Duodenal mucosa (tissue), 2 donors: ENCODE results near the gene ERC1.

ENCODE experiments used
- H3K27ac ChIP-seq: one replicate; pipeline ENCODE4 v1.7.0; 2013; ENCODE audit warnings: low read depth, low read length
- H3K27me3 ChIP-seq, 2 donors: one replicate each; pipeline ENCODE4 v1.7.0; 2013; ENCODE audit warnings: low read length in 2 of 2, control low read depth in 1 of 2; ENCODE audit not compliant: insufficient read depth in 2 of 2, control insufficient read depth in 1 of 2
- H3K36me3 ChIP-seq, 2 donors: one replicate each; pipeline ENCODE4 v1.7.0; 2013; ENCODE audit warnings: low read length in 2 of 2, control low read depth in 1 of 2; ENCODE audit not compliant: insufficient read depth in 2 of 2, control insufficient read depth in 1 of 2
- H3K4me1 ChIP-seq, 2 donors: one replicate each; pipeline ENCODE4 v1.7.0; 2013; ENCODE audit warnings: low read length in 2 of 2, control low read depth in 1 of 2; ENCODE audit not compliant: insufficient read depth in 2 of 2, control insufficient read depth in 1 of 2
- H3K4me3 ChIP-seq, 2 donors: one replicate each; pipeline ENCODE4 v1.7.0; 2013; ENCODE audit warnings: low read length in 2 of 2, low read depth in 1 of 2
- H3K9ac ChIP-seq, 2 donors: one replicate each; pipeline ENCODE4 v1.7.0; 2013; ENCODE audit warnings: low read length in 2 of 2, low read depth in 1 of 2
- H3K9me3 ChIP-seq, 2 donors: one replicate each; pipeline ENCODE4 v1.7.0; 2013; ENCODE audit warnings: low read length in 2 of 2, control low read depth in 1 of 2; ENCODE audit not compliant: control insufficient read depth in 1 of 2

ERC1 gene

DNA sequence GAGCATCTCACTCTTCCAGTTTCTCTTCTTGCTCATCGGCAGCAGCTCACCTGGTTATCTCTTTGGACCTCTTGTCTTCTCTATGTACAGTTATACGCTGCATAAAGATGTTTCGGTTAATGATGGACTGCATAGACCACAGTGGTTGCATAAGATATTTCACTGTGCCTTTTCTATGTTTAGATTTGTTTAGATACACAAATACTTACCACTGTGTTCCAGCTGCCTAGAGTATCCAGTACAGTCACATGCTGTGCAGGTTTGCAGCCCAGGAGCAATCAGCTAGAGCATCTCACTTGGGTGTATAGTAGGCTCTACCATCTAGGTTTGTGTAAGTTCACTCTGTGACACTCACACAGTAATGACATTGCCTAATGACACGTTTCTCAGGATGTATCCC, 545.8 kb downstream of the ERC1 start:
- Histone ChIP-seq H3K9me3 (no peaks in the 10 kb centered on the region), H3K27ac (no peak overlapping the region), H3K36me3 (no peaks in the 10 kb centered on the region), H3K4me1 (peaks cover 0 to 13% of the 10 kb centered on the region in 2 donors), H3K9ac (no peak overlapping the region), H3K27me3 (peaks cover 46% of the 10 kb centered on the region in 2 donors), H3K4me3 (no peak overlapping the region)

DNA sequence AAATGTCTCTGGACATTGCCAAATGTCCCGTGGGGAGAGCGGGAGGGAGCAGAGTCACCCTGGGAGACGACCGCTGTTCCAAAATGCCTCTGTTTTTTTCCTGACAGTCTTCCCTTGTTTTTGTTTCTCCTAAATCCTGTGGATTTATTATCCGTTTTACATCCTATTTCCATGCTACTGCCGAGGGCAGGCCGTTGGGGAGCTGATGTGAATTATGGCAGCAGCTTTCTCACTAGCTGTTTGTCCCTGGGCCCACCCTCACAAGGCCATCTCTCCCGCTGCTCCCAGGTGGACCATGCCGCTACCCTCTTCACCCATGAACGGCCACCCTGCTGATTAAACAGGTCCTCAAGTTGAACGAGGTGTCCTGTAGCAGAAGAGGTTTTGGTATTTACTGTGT, 548.1 kb downstream of the ERC1 start:
- Histone ChIP-seq H3K4me1 (peaks cover 0 to 3% of the 10 kb centered on the region in 2 donors), H3K9ac (no peak overlapping the region), H3K27ac (no peak overlapping the region), H3K27me3 (peaks cover 23 to 28% of the 10 kb centered on the region in 2 donors), H3K36me3 (no peaks in the 10 kb centered on the region), H3K9me3 (no peaks in the 10 kb centered on the region), H3K4me3 (no peak overlapping the region)

DNA sequence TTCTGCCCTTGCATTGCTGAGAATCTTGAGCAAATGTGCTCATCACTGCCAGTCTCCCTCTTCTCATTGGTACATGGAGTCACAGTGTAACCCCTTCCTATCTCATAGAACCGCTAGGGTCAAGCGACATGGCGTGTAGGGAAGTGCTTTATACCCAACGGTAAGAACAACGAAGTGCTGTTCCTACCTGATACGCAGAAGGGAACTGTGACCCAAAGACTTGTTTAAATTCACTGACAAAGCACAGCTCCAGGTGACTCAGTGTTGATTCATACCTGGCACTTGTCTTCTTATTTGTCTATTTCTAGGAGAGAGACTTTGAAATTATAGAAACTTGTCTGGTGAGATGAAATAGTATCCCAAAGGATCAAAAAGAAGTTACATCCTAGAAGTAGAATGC, 549.7 kb downstream of the ERC1 start:
- no peak overlapping the region for H3K9ac ChIP-seq
- H3K36me3 ChIP-seq = no peaks in the 10 kb centered on the region
- H3K27me3 ChIP-seq = peaks cover 16 to 22% of the 10 kb centered on the region in 2 donors
- no peaks in the 10 kb centered on the region for H3K9me3 ChIP-seq
- no peaks in the 10 kb centered on the region for H3K4me1 ChIP-seq
- H3K4me3 ChIP-seq = no peak overlapping the region
- H3K27ac ChIP-seq = no peak overlapping the region

GRCh38 chr12:1542599-1542998, 551.6 kb downstream of the ERC1 start:
- Histone ChIP-seq H3K9me3 (no peaks in the 10 kb centered on the region), H3K36me3 (no peaks in the 10 kb centered on the region), H3K9ac (no peak overlapping the region), H3K4me1 (no peaks in the 10 kb centered on the region), H3K27ac (no peak overlapping the region), H3K4me3 (no peak overlapping the region), H3K27me3 (peaks cover 10 to 13% of the 10 kb centered on the region in 2 donors)

DNA sequence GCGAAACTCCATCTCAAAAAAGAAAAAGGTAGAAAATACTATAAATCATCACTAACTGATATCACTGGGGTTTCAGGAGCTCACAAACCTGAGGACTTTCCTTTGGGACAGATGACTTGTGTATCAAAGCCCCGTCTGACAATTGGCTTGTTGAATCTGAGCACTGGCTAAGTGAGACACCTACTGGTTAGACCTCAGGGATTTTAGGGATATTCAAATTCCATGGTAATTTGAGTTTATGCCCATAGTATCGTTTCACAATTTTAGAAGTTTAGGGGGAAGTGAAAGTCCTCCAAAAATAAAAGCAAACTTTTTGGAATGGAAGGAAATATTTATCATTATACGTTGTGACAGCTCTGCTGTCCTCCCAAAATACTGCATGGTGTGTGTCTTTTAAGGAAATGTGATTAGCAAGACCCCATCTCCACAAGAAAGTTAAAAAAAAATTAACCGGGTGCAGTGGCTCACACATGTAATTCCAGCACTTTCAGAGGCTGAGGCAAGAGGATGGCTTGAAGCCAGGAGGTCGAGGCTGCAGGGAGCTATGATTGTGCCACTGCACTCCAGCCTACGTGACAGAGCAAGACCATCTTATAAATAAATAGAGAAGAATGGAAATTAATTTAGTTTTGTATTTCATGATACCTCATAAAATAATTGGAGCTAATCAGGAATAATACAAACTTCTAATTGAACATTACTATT, 554.1 kb downstream of the ERC1 start:
- Histone ChIP-seq H3K9me3 (no peaks in the 10 kb centered on the region), H3K36me3 (no peaks in the 10 kb centered on the region), H3K27me3 (peaks cover 0 to 2% of the 10 kb centered on the region in 2 donors), H3K27ac (no peak overlapping the region), H3K4me3 (no peak overlapping the region), H3K9ac (no peak overlapping the region), H3K4me1 (no peaks in the 10 kb centered on the region)
